Measurements from ENCODE around the gene FRS3. TPM values are rescaled to one million over a fixed set of nuclear protein-coding genes. Genes with fewer than 3 reads are reported as not detected.

Gene FRS3, protein sequence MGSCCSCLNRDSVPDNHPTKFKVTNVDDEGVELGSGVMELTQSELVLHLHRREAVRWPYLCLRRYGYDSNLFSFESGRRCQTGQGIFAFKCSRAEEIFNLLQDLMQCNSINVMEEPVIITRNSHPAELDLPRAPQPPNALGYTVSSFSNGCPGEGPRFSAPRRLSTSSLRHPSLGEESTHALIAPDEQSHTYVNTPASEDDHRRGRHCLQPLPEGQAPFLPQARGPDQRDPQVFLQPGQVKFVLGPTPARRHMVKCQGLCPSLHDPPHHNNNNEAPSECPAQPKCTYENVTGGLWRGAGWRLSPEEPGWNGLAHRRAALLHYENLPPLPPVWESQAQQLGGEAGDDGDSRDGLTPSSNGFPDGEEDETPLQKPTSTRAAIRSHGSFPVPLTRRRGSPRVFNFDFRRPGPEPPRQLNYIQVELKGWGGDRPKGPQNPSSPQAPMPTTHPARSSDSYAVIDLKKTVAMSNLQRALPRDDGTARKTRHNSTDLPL
- total RNA-seq (2014; rRNA removed; shearing (Covaris generic)): 3.1 TPM in 2 replicates

GRCh38 chr6:41779788-41780550 is at the start of gene FRS3:
TSS of gene FRS3 (minus strand) at chr6:41779900. CDS start at chr6:41776987, 2,913 bp downstream.

GRCh38 chr6:41787219-41787917 is 7.7 kb upstream of the FRS3 start, which contains the start of gene TOMM6:
TSS of gene TOMM6 (plus strand) at chr6:41787694. CDS start at chr6:41787698, 4 bp downstream.

DNA sequence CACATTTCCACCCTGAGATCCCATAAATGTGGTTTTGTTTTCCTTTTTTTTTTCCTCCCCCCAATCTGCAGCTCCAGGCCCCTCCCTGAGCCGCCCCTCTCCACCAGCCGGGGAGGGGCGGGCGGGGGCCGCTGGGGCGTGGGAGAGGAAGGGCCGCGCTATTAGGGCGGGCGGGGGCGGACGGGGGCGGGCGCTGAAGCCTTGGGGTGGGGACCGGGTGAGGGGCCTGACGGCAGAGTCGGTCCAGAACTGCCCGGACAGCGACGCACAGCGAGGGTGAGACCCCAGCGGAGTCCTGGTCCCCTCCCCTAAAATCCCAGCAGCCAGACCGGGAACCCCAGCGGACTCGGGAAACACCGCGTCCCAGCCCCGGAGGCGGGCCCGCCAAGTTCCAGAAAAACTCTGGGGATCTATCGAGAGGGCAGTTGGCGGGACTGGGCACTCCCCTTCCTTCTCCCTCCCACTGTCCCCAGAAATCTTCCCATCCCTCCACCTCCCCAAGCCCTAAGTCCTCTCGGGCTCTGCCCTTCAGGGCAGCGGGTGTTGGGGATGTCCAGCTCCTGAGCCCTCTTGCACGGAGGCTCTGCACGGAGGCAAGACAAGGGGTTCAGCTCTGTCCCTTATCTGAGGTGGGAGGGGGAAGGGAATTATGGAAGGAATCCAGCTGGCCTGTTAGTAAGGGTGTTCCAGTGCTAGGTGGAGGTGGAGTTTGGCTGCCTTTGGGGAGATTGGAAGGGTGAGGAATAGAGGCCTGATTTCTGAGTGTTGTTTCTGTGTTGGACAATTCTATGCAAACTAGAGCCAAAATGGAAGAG is 1.1 kb upstream of the FRS3 start, which contains the start of gene PRICKLE4:
PRICKLE4 (plus strand) TSS at position 232 of the 815 bp plus-strand sequence. CDS start 2,692 bp downstream, outside the sequence.

GRCh38 chr6:41747256-41748101 is 32.2 kb downstream of the FRS3 start, which contains the start of gene PGC:
TSS of gene PGC (minus strand) at chr6:41747397. CDS start at chr6:41747334, 63 bp downstream.

GRCh38 chr6:41735427-41736185 is 44.1 kb downstream of the FRS3 start, which contains the start of gene TFEB:
TSS of gene TFEB (minus strand) at chr6:41735608. CDS start at chr6:41691213, 44,395 bp downstream.

Small RNA genes lying within 50 kb of the gene (small RNA-seq; reads per million reads assigned to genes)
- gene AL365205.2 (not detected), gene AL365205.3 (not detected)

Other genes with a start within 250 kb of the FRS3 start
- 3.1 and 3.5 TPM in 2 replicates for gene FOXP4, start 233.5 kb downstream of the FRS3 start, total RNA-seq (2014; rRNA removed; shearing (Covaris generic))
- gene MDFI, start 141.4 kb downstream of the FRS3 start, total RNA-seq (2014; rRNA removed; shearing (Covaris generic)): 1.2 and 1.8 TPM in 2 replicates
- gene TFEB, start 44.3 kb downstream of the FRS3 start, total RNA-seq (2014; rRNA removed; shearing (Covaris generic)): 3.3 TPM in 2 replicates
- not detected in 2 replicates for gene PGC, start 32.5 kb downstream of the FRS3 start, total RNA-seq (2014; rRNA removed; shearing (Covaris generic))
- gene PRICKLE4, start 882 bp upstream of the FRS3 start, total RNA-seq (2014; rRNA removed; shearing (Covaris generic)): not detected in 2 replicates
- gene TOMM6, start 7.8 kb upstream of the FRS3 start, total RNA-seq (2014; rRNA removed; shearing (Covaris generic)): 94.8 and 96.0 TPM in 2 replicates
- gene USP49, start 115.5 kb upstream of the FRS3 start, total RNA-seq (2014; rRNA removed; shearing (Covaris generic)): 1.2 and 1.8 TPM in 2 replicates
- gene MED20, start 141.2 kb upstream of the FRS3 start, total RNA-seq (2014; rRNA removed; shearing (Covaris generic)): 13.8 and 16.7 TPM in 2 replicates
- 39.5 and 45.9 TPM in 2 replicates for gene BYSL, start 141.6 kb upstream of the FRS3 start, total RNA-seq (2014; rRNA removed; shearing (Covaris generic))
- 21.5 and 28.5 TPM in 2 replicates for gene CCND3, start 161.9 kb upstream of the FRS3 start, total RNA-seq (2014; rRNA removed; shearing (Covaris generic))

Data from A375 (cell line).